HG02759 (cell line): ENCODE data around the gene CAPSL.
A peak's percentile ranks its signal among the peaks of the same experiment; 100 is the strongest.
"Not testable (repeated sequence)": the region's sequence is repeated elsewhere in the genome, so short reads cannot be mapped to it uniquely, and the experiment has no call there.

ENCODE experiments used
- ATAC-seq: cut with Tn5 transposase; IDR thresholded peaks from one replicate; pipeline ENCODE4 v1.9.1; 2021; ENCODE audit warnings: mild to moderate bottlenecking, moderate library complexity; ENCODE audit not compliant: unreplicated experiment

The CAPSL gene

GRCh38 chr5:35938568-35939227, at the start of gene CAPSL:
CAPSL (minus strand) TSS chr5:35938622; CDS start chr5:35921120, 17,502 bp downstream.
- no peak for ATAC-seq

- ATAC-seq = no peak
Measured at GRCh38 chr5:35987776-35988175, 49.4 kb upstream of the CAPSL start.

- no peak for ATAC-seq
Measured at GRCh38 chr5:35979715-35980114, 41.3 kb upstream of the CAPSL start.

- not testable (repeated sequence) for ATAC-seq
Measured at GRCh38 chr5:35976859-35977258, 38.4 kb upstream of the CAPSL start.

GRCh38 chr5:35974570-35974969, 36.1 kb upstream of the CAPSL start:
- ATAC-seq = no peak

- ATAC-seq = no peak
Measured at GRCh38 chr5:35971878-35972210, 33.4 kb upstream of the CAPSL start.

- ATAC-seq = no peak
Measured at GRCh38 chr5:35971186-35971877, 32.9 kb upstream of the CAPSL start.

GRCh38 chr5:35963381-35963843, 25.0 kb upstream of the CAPSL start:
- ATAC-seq = no peak

- ATAC-seq = no peak
Measured at GRCh38 chr5:35960328-35960727, 21.9 kb upstream of the CAPSL start.

- ATAC-seq = no peak
Measured at GRCh38 chr5:35956429-35956828, 18.0 kb upstream of the CAPSL start.

GRCh38 chr5:35954175-35954574, 15.8 kb upstream of the CAPSL start:
- no peak for ATAC-seq

- ATAC-seq = no peak
Measured at GRCh38 chr5:35947085-35947484, 8.7 kb upstream of the CAPSL start.

GRCh38 chr5:35939639-35940038, 1.2 kb upstream of the CAPSL start:
- no peak for ATAC-seq

- ATAC-seq = peak; percentile 69
Measured at GRCh38 chr5:35926389-35927051, 11.9 kb downstream of the CAPSL start.

- peak; percentile 87 for ATAC-seq
Measured at GRCh38 chr5:35924950-35925722, 13.3 kb downstream of the CAPSL start.

GRCh38 chr5:35924122-35924949, 14.1 kb downstream of the CAPSL start:
- no peak for ATAC-seq

GRCh38 chr5:35922468-35922867, 16.0 kb downstream of the CAPSL start:
- no peak for ATAC-seq

GRCh38 chr5:35921930-35922329, 16.5 kb downstream of the CAPSL start:
- ATAC-seq = no peak

- ATAC-seq = no peak
Measured at GRCh38 chr5:35920890-35921289, 17.5 kb downstream of the CAPSL start.

GRCh38 chr5:35919191-35919590, 19.2 kb downstream of the CAPSL start:
- no peak for ATAC-seq
